Measurements from ENCODE around the gene ZKSCAN2. TPM values are rescaled to one million over a fixed set of nuclear protein-coding genes. Genes with fewer than 3 reads are reported as not detected.

The ZKSCAN2 gene
- total RNA-seq, 1 donor from 2014 or later: 8.5 TPM

DNA sequence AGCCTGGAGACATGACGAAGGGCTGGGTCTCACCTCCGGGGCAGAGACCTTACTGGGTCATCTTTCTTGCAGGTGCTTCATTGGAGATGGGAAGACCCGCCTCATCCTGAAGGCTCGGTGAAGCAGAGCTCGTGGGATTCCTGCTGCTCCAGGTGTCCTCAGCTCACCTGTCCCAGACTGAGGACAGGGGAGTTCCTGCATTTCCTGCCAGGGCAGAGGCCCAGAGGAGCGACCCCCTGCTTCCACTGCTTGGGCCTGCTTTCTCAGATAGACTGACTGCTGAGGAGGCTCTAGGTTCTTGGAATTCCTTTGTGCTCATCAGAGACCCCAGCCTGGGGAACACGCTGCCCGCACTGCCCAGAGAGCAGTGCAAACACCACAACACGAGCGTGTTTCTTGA lies 29.3 kb downstream of the ZKSCAN2 start:
- no peak for FAIRE-seq
- Histone ChIP-seq H3K79me2 (ENCODE audit: insufficient read depth, low read length) (no peaks in the 10 kb centered on the region), H3K9ac (ENCODE audit: low read length) (no peak overlapping the region), H4K20me1 (ENCODE audit: insufficient read depth, low read length) (no peaks in the 10 kb centered on the region), H3K4me3 (ENCODE audit: insufficient read depth, low read depth, low read length) (no peak overlapping the region), H3K4me2 (ENCODE audit: low read length) (no peak overlapping the region), H3K9me3 (ENCODE audit: insufficient read depth, low read depth, low read length) (no peaks in the 10 kb centered on the region), H3K27me3 (ENCODE audit: insufficient read depth, low read length) (no peaks in the 10 kb centered on the region), H3K36me3 (ENCODE audit: insufficient read depth, low read length) (no peaks in the 10 kb centered on the region), H2AFZ (ENCODE audit: low read depth, low read length) (no peak overlapping the region), H3K27ac (ENCODE audit: low read depth, low read length) (no peak overlapping the region), H3K4me1 (ENCODE audit: insufficient read depth, low read length) (no peaks in the 10 kb centered on the region)
- no peak overlapping the region for H3K4me3 Mint-ChIP-seq (ENCODE audit: unreplicated experiment)
- no peak for DNase-seq (ENCODE audit: low read depth)
- no peak overlapping the region for H3K27ac Mint-ChIP-seq (ENCODE audit: unreplicated experiment)
- no peaks in the 10 kb centered on the region for H3K9me3 Mint-ChIP-seq (ENCODE audit: unreplicated experiment)
- no peaks in the 10 kb centered on the region for H3K4me1 Mint-ChIP-seq (ENCODE audit: low read depth, unreplicated experiment)
- TF ChIP-seq, protein P1, sequence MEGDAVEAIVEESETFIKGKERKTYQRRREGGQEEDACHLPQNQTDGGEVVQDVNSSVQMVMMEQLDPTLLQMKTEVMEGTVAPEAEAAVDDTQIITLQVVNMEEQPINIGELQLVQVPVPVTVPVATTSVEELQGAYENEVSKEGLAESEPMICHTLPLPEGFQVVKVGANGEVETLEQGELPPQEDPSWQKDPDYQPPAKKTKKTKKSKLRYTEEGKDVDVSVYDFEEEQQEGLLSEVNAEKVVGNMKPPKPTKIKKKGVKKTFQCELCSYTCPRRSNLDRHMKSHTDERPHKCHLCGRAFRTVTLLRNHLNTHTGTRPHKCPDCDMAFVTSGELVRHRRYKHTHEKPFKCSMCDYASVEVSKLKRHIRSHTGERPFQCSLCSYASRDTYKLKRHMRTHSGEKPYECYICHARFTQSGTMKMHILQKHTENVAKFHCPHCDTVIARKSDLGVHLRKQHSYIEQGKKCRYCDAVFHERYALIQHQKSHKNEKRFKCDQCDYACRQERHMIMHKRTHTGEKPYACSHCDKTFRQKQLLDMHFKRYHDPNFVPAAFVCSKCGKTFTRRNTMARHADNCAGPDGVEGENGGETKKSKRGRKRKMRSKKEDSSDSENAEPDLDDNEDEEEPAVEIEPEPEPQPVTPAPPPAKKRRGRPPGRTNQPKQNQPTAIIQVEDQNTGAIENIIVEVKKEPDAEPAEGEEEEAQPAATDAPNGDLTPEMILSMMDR (IDR thresholded peaks at IDR 0.05; ENCODE audit: insufficient read depth, low read depth, low read length): no peak
- TF ChIP-seq EZH2 (IDR thresholded peaks at IDR 0.05; ENCODE audit: insufficient read depth, low read length): no peak
- H3K27me3 Mint-ChIP-seq (ENCODE audit: low read depth, unreplicated experiment): peaks cover 8% of the 10 kb centered on the region
- no peaks in the 10 kb centered on the region for H3K36me3 Mint-ChIP-seq (ENCODE audit: low read depth, unreplicated experiment)

DNA sequence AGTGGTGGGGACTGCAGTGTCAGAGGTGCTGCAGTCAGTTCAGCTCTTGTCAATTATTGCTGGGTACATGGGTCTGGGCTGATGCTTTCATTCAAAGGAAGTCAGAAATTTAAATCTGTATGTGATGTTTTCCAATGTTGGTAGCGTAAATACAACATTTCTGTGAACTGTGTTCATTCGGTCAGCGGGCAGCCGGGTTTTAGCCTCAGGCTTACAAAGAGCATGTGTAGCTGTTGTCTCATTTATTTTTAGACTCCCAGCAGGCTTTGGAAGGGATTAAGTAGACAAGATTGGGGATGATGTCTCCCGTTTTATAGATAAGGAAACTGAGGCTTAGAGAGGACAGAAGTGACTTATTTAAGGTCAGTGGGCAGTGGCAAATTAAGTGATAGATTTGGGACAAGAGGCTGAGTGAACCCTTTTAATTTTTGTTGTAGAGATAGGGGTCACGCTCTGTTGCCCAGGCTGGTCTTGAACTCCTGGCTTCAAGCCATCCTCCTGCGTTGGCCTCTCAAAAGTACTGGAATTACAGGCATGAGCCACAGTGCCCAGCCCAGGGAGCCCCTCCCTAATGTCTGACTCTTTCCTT lies 32.8 kb downstream of the ZKSCAN2 start:
- H3K9ac ChIP-seq (ENCODE audit: low read length): no peak overlapping the region
- H3K4me3 ChIP-seq (ENCODE audit: insufficient read depth, low read depth, low read length): no peak overlapping the region
- no peaks in the 10 kb centered on the region for H3K79me2 ChIP-seq (ENCODE audit: insufficient read depth, low read length)
- Mint-ChIP-seq H3K27ac (ENCODE audit: unreplicated experiment) (no peak overlapping the region), H3K27me3 (ENCODE audit: low read depth, unreplicated experiment) (peaks cover 7% of the 10 kb centered on the region), H3K4me3 (ENCODE audit: unreplicated experiment) (no peak overlapping the region), H3K4me1 (ENCODE audit: low read depth, unreplicated experiment) (no peaks in the 10 kb centered on the region), H3K9me3 (ENCODE audit: unreplicated experiment) (no peaks in the 10 kb centered on the region), H3K36me3 (ENCODE audit: low read depth, unreplicated experiment) (no peaks in the 10 kb centered on the region)
- no peak overlapping the region for H3K27ac ChIP-seq (ENCODE audit: low read depth, low read length)
- H3K27me3 ChIP-seq (ENCODE audit: insufficient read depth, low read length): no peaks in the 10 kb centered on the region
- H3K4me1 ChIP-seq (ENCODE audit: insufficient read depth, low read length): no peaks in the 10 kb centered on the region
- TF ChIP-seq, protein P1 (IDR thresholded peaks at IDR 0.05; ENCODE audit: insufficient read depth, low read depth, low read length): no peak
- no peak for TF ChIP-seq EZH2 (IDR thresholded peaks at IDR 0.05; ENCODE audit: insufficient read depth, low read length)
- no peak for DNase-seq (ENCODE audit: low read depth)
- H3K4me2 ChIP-seq (ENCODE audit: low read length): no peak overlapping the region
- H4K20me1 ChIP-seq (ENCODE audit: insufficient read depth, low read length): no peaks in the 10 kb centered on the region
- no peaks in the 10 kb centered on the region for H3K9me3 ChIP-seq (ENCODE audit: insufficient read depth, low read depth, low read length)
- H3K36me3 ChIP-seq (ENCODE audit: insufficient read depth, low read length): no peaks in the 10 kb centered on the region
- no peak overlapping the region for H2AFZ ChIP-seq (ENCODE audit: low read depth, low read length)
- no peak for FAIRE-seq

DNA sequence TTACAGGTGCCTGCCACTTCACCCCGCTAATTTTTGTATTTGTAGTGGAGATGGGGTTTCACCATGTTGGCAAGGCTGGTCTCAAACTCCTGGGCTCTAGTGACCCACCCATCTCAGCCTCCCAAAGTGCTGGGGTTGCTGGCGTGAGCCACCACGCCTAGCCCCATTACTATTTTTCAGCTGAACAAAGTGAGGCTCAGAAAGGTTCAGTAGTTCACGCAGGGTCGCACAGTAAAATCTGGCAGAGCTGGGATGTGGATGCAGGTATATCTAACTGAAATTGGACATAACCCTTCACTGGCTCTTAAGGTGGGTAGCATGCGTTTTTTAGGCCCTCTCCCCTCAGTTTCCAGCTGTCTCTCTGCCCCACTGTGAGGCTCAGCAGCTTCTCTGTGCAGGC lies 33.7 kb downstream of the ZKSCAN2 start:
- Histone ChIP-seq H3K27ac (ENCODE audit: low read depth, low read length) (no peak overlapping the region), H4K20me1 (ENCODE audit: insufficient read depth, low read length) (no peaks in the 10 kb centered on the region), H3K4me1 (ENCODE audit: insufficient read depth, low read length) (no peaks in the 10 kb centered on the region), H3K36me3 (ENCODE audit: insufficient read depth, low read length) (no peaks in the 10 kb centered on the region), H3K79me2 (ENCODE audit: insufficient read depth, low read length) (no peaks in the 10 kb centered on the region), H3K27me3 (ENCODE audit: insufficient read depth, low read length) (no peaks in the 10 kb centered on the region), H2AFZ (ENCODE audit: low read depth, low read length) (no peak overlapping the region), H3K9me3 (ENCODE audit: insufficient read depth, low read depth, low read length) (no peaks in the 10 kb centered on the region), H3K4me2 (ENCODE audit: low read length) (no peak overlapping the region), H3K9ac (ENCODE audit: low read length) (no peak overlapping the region), H3K4me3 (ENCODE audit: insufficient read depth, low read depth, low read length) (no peak overlapping the region)
- H3K4me3 Mint-ChIP-seq (ENCODE audit: unreplicated experiment): no peak overlapping the region
- H3K9me3 Mint-ChIP-seq (ENCODE audit: unreplicated experiment): no peaks in the 10 kb centered on the region
- no peak overlapping the region for H3K27ac Mint-ChIP-seq (ENCODE audit: unreplicated experiment)
- TF ChIP-seq, protein P1 (IDR thresholded peaks at IDR 0.05; ENCODE audit: insufficient read depth, low read depth, low read length): no peak
- no peak for TF ChIP-seq EZH2 (IDR thresholded peaks at IDR 0.05; ENCODE audit: insufficient read depth, low read length)
- no peaks in the 10 kb centered on the region for H3K4me1 Mint-ChIP-seq (ENCODE audit: low read depth, unreplicated experiment)
- H3K36me3 Mint-ChIP-seq (ENCODE audit: low read depth, unreplicated experiment): no peaks in the 10 kb centered on the region
- FAIRE-seq (no peak), DNase-seq (ENCODE audit: low read depth) (no peak)
- peaks cover 7% of the 10 kb centered on the region for H3K27me3 Mint-ChIP-seq (ENCODE audit: low read depth, unreplicated experiment)

Measured in astrocyte (in vitro differentiated cells and primary cell).